Measurements from ENCODE around the gene SLC43A1.

GRCh38 chr11:57502870-57503269, 12.6 kb downstream of the SLC43A1 start:
- no peak for TF ChIP-seq ZNF274 (IDR thresholded peaks at IDR 0.05; ENCODE audit: low read depth, low read length)
- TF ChIP-seq YY1 (IDR thresholded peaks at IDR 0.05; ENCODE audit: insufficient read depth, insufficient read length): no peak
- no peak for TF ChIP-seq SUZ12 (IDR thresholded peaks at IDR 0.05; ENCODE audit: extremely low read depth, insufficient read depth, insufficient read length)

Data from NT2/D1 (cell line).